ENCODE results near the gene EFTUD2.

Gene EFTUD2

DNA sequence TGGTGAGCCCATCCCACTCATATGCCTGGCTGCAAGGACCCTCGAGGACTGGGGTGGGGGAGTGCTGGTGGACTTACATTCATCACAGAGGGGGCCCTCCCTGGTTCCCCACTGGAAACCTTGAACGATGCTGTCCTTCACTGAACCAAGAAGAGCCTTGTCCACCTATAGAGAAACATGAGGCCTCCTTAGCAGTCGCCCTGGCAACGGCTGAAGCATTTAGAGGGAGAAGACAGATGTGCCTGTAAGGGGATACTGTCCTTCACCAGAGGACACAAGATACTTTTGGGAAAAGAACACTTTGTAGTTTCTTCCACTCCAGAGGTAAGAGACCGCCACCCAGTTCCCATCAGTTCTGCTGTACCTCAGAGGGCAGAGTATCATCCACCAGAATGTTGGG lies 45.1 kb downstream of the EFTUD2 start (continued):
- TF ChIP-seq TOX (CRISPR knock-in tag; IDR thresholded peaks at IDR 0.05; ENCODE audit: borderline replicate concordance): no peak
- TF ChIP-seq PPARA (CRISPR knock-in tag; IDR thresholded peaks at IDR 0.05; ENCODE audit: borderline replicate concordance): no peak
- no peak for TF ChIP-seq ZNF8 (CRISPR knock-in tag; IDR thresholded peaks at IDR 0.05)
- TF ChIP-seq, protein P1, sequence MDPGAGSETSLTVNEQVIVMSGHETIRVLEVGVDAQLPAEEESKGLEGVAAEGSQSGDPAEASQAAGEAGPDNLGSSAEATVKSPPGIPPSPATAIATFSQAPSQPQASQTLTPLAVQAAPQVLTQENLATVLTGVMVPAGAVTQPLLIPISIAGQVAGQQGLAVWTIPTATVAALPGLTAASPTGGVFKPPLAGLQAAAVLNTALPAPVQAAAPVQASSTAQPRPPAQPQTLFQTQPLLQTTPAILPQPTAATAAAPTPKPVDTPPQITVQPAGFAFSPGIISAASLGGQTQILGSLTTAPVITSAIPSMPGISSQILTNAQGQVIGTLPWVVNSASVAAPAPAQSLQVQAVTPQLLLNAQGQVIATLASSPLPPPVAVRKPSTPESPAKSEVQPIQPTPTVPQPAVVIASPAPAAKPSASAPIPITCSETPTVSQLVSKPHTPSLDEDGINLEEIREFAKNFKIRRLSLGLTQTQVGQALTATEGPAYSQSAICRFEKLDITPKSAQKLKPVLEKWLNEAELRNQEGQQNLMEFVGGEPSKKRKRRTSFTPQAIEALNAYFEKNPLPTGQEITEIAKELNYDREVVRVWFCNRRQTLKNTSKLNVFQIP (CRISPR knock-in tag; IDR thresholded peaks at IDR 0.05; ENCODE audit: borderline replicate concordance, low read depth): no peak
- no peak for TF ChIP-seq BACH2 (CRISPR knock-in tag; IDR thresholded peaks at IDR 0.05; ENCODE audit: borderline replicate concordance)
- no peak for TF ChIP-seq ZNF70 (CRISPR knock-in tag; IDR thresholded peaks at IDR 0.05)

DNA sequence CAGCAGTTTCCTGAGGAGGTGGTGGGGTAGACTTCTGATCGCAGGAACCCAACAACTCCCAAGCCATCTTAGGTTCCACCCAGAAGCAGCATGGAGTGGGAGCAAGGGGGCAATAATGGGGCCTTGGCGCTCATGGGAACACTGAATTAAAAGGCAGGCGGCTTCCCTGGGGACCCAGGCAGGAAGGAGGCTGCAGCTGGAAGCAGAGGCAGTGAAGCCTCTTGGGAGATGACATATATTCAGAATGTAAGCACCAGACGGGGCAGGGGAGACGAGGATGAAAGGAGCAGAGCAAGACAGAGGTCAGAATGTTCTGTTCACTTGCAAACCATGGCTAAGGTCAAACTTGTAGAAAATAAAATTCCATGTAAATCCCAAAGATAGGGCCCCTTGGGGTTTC lies 48.6 kb downstream of the EFTUD2 start:
- TF ChIP-seq RARB (CRISPR knock-in tag; IDR thresholded peaks at IDR 0.05): no peak
- TF ChIP-seq, protein P2, sequence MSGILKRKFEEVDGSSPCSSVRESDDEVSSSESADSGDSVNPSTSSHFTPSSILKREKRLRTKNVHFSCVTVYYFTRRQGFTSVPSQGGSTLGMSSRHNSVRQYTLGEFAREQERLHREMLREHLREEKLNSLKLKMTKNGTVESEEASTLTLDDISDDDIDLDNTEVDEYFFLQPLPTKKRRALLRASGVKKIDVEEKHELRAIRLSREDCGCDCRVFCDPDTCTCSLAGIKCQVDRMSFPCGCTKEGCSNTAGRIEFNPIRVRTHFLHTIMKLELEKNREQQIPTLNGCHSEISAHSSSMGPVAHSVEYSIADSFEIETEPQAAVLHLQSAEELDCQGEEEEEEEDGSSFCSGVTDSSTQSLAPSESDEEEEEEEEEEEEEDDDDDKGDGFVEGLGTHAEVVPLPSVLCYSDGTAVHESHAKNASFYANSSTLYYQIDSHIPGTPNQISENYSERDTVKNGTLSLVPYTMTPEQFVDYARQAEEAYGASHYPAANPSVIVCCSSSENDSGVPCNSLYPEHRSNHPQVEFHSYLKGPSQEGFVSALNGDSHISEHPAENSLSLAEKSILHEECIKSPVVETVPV (CRISPR knock-in tag; IDR thresholded peaks at IDR 0.05): no peak
- no peak for TF ChIP-seq ZNF565 (CRISPR knock-in tag; conservative IDR thresholded peaks at IDR 0.05; ENCODE audit: low read depth)
- TF ChIP-seq, protein P3, sequence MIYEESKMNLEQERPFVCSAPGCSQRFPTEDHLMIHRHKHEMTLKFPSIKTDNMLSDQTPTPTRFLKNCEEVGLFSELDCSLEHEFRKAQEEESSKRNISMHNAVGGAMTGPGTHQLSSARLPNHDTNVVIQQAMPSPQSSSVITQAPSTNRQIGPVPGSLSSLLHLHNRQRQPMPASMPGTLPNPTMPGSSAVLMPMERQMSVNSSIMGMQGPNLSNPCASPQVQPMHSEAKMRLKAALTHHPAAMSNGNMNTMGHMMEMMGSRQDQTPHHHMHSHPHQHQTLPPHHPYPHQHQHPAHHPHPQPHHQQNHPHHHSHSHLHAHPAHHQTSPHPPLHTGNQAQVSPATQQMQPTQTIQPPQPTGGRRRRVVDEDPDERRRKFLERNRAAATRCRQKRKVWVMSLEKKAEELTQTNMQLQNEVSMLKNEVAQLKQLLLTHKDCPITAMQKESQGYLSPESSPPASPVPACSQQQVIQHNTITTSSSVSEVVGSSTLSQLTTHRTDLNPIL (CRISPR knock-in tag; IDR thresholded peaks at IDR 0.05; ENCODE audit: low read depth): no peak
- TF ChIP-seq, protein P1 (CRISPR knock-in tag; IDR thresholded peaks at IDR 0.05; ENCODE audit: borderline replicate concordance, low read depth): no peak
- TF ChIP-seq ZNF70 (CRISPR knock-in tag; IDR thresholded peaks at IDR 0.05): no peak
- TF ChIP-seq OSR1 (CRISPR knock-in tag; IDR thresholded peaks at IDR 0.05): no peak
- TF ChIP-seq ZFP3 (CRISPR knock-in tag; IDR thresholded peaks at IDR 0.05): no peak
- no peak for TF ChIP-seq GLIS3 (CRISPR knock-in tag; IDR thresholded peaks at IDR 0.05)
- TF ChIP-seq, protein P4, sequence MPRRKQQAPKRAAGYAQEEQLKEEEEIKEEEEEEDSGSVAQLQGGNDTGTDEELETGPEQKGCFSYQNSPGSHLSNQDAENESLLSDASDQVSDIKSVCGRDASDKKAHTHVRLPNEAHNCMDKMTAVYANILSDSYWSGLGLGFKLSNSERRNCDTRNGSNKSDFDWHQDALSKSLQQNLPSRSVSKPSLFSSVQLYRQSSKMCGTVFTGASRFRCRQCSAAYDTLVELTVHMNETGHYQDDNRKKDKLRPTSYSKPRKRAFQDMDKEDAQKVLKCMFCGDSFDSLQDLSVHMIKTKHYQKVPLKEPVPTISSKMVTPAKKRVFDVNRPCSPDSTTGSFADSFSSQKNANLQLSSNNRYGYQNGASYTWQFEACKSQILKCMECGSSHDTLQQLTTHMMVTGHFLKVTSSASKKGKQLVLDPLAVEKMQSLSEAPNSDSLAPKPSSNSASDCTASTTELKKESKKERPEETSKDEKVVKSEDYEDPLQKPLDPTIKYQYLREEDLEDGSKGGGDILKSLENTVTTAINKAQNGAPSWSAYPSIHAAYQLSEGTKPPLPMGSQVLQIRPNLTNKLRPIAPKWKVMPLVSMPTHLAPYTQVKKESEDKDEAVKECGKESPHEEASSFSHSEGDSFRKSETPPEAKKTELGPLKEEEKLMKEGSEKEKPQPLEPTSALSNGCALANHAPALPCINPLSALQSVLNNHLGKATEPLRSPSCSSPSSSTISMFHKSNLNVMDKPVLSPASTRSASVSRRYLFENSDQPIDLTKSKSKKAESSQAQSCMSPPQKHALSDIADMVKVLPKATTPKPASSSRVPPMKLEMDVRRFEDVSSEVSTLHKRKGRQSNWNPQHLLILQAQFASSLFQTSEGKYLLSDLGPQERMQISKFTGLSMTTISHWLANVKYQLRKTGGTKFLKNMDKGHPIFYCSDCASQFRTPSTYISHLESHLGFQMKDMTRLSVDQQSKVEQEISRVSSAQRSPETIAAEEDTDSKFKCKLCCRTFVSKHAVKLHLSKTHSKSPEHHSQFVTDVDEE (CRISPR knock-in tag; IDR thresholded peaks at IDR 0.05): no peak
- no peak for ATAC-seq

DNA sequence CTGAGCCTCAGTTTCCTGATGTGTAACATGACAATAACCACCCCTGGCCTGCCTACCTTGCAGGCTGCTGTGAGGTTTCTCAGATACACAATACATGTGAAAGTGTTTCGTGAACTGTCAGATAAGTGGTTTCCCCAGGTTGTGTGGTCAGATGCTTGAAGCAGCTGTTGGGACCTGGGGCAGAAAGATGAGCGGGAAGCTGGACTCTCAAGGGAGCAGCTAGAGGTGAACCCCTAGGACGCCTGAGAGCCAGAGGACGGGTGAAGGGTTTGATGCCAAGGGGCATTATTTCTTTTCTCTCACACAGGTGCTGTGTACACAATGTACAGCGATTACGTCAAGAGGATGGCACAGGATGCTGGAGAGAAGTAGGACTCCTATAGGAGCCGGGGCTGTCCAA lies 49.2 kb downstream of the EFTUD2 start:
- no peak for ATAC-seq
- TF ChIP-seq ZC3H10 (CRISPR knock-in tag; IDR thresholded peaks at IDR 0.05): no peak

DNA sequence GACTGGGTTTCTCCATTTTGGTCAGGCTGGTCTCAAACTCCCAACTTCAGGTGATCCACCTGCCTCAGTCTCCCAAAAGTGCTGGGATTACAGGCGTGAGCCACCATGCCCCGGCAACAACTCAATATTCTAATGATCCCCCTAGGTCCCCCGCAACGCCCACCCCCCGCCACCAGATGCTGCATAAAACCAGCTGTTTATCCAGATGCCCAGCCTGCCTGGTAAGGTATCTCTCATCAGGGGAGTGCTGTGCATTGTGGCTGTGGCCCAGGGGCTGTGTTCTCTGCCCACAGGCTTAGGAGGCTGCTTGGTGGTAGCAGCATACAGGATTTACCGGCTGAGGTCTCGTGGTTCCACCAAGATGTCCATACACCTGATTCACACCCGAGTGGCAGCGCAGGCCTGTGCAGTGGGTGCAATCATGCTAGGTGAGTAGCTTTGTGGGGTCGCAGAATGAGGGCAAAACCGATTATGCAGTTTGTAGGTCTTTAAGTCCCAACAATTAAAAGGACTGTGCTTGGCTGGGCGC lies 50.2 kb downstream of the EFTUD2 start:
- no peak for ATAC-seq
- TF ChIP-seq, protein P2 (CRISPR knock-in tag; IDR thresholded peaks at IDR 0.05): no peak
- TF ChIP-seq TCF4 (CRISPR knock-in tag; IDR thresholded peaks at IDR 0.05; ENCODE audit: borderline replicate concordance) (no peak), GLIS3 (CRISPR knock-in tag; IDR thresholded peaks at IDR 0.05) (no peak), ZNF565 (CRISPR knock-in tag; conservative IDR thresholded peaks at IDR 0.05; ENCODE audit: low read depth) (no peak), PPARA (CRISPR knock-in tag; IDR thresholded peaks at IDR 0.05; ENCODE audit: borderline replicate concordance) (no peak), ZC3H10 (CRISPR knock-in tag; IDR thresholded peaks at IDR 0.05) (no peak), ZNF8 (CRISPR knock-in tag; IDR thresholded peaks at IDR 0.05) (no peak), TOX (CRISPR knock-in tag; IDR thresholded peaks at IDR 0.05; ENCODE audit: borderline replicate concordance) (no peak), RARB (CRISPR knock-in tag; IDR thresholded peaks at IDR 0.05) (no peak), ARNTL (CRISPR knock-in tag; IDR thresholded peaks at IDR 0.05; ENCODE audit: borderline replicate concordance, low read depth) (no peak), CSDC2 (CRISPR knock-in tag; IDR thresholded peaks at IDR 0.05) (no peak), SNAI2 (CRISPR knock-in tag; IDR thresholded peaks at IDR 0.05) (no peak), ISL1 (CRISPR knock-in tag; IDR thresholded peaks at IDR 0.05) (no peak)
- TF ChIP-seq, protein P1 (CRISPR knock-in tag; IDR thresholded peaks at IDR 0.05; ENCODE audit: borderline replicate concordance, low read depth): no peak
- TF ChIP-seq, protein P5, sequence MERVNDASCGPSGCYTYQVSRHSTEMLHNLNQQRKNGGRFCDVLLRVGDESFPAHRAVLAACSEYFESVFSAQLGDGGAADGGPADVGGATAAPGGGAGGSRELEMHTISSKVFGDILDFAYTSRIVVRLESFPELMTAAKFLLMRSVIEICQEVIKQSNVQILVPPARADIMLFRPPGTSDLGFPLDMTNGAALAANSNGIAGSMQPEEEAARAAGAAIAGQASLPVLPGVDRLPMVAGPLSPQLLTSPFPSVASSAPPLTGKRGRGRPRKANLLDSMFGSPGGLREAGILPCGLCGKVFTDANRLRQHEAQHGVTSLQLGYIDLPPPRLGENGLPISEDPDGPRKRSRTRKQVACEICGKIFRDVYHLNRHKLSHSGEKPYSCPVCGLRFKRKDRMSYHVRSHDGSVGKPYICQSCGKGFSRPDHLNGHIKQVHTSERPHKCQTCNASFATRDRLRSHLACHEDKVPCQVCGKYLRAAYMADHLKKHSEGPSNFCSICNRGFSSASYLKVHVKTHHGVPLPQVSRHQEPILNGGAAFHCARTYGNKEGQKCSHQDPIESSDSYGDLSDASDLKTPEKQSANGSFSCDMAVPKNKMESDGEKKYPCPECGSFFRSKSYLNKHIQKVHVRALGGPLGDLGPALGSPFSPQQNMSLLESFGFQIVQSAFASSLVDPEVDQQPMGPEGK (CRISPR knock-in tag; IDR thresholded peaks at IDR 0.05; ENCODE audit: borderline replicate concordance): no peak

Data from SK-N-SH treated with all-trans-retinoic acid at 6 μM for 48 hours (cell line).